DMS79 treated with DMSO at 0.1 percent for 48 hours (cell line): Measurements from ENCODE around the gene CD79B.
"Not testable (repeated sequence)": the region's sequence is repeated elsewhere in the genome, so short reads cannot be mapped to it uniquely, and the experiment has no call there.

Experiments
- DNase-seq: peaks from one replicate; lab custom pipeline; 2025; lab: John Stamatoyannopoulos, UW

The CD79B gene

GRCh38 chr17:63909586-63909985 lies 22.5 kb downstream of the CD79B start:
- DNase-seq = not testable (repeated sequence)

GRCh38 chr17:63907161-63907778 lies 24.9 kb downstream of the CD79B start:
- peak; percentile 1 for DNase-seq

DNA sequence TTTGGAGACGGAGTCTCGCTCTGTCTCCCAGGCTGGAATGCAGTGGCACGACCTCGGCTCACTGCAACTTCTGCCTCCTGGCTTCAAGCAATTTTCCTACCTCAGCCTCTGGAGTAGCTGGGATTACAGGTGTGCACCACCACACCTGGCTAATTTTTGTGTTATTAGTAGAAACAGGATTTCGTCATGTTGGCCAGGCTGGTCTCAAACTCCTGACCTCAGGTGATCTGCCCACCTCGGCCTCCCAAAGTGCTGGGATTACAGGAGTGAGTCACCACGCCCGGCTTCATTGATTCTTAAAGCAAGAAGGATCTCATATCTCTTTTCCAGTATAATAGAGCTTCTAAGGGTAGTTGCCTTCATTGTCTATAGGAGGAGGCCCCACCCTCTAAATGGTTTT lies 27.3 kb downstream of the CD79B start:
- not testable (repeated sequence) for DNase-seq

DNA sequence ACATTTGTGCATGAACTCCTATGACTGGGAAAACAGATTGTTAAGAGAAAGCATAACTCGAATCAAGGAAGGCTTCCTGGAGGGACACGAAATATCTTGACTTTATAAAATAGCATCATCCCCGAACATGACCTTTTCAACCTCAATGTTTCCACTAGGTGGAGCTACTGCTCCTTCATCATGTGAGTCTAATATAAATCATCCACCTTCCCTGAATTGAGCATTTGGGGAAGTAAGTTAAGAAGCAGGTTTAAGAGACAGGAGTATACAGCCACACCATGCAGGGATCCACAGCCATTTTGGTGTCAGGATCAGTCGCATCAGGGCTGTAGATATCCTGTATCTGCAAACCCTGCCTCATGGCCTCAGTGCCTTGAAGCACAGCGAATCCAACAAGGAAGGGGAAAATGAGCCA lies 28.3 kb downstream of the CD79B start:
- DNase-seq = not testable (repeated sequence)

DNA sequence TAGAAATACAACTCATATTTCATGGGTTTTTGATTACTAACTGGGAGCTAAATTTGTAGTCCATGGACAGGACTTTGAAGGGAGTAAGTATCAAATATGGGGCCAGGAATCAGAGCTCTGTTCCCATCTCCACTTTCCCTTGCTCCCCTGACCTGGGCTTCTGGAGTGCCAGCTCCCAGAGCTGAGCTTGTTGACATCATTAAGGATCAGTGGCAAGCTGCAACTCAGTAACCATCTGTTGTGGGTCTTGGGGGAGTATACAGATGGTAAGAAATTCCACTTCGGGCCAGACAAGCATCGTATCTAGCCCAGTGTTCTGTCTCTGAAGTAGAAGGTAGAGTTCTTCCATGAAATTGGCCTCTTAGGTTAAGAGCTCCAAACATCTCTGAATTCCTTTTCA lies 30.2 kb downstream of the CD79B start:
- not testable (repeated sequence) for DNase-seq

GRCh38 chr17:63898899-63899798 lies 33.0 kb downstream of the CD79B start:
- DNase-seq = not testable (repeated sequence)

DNA sequence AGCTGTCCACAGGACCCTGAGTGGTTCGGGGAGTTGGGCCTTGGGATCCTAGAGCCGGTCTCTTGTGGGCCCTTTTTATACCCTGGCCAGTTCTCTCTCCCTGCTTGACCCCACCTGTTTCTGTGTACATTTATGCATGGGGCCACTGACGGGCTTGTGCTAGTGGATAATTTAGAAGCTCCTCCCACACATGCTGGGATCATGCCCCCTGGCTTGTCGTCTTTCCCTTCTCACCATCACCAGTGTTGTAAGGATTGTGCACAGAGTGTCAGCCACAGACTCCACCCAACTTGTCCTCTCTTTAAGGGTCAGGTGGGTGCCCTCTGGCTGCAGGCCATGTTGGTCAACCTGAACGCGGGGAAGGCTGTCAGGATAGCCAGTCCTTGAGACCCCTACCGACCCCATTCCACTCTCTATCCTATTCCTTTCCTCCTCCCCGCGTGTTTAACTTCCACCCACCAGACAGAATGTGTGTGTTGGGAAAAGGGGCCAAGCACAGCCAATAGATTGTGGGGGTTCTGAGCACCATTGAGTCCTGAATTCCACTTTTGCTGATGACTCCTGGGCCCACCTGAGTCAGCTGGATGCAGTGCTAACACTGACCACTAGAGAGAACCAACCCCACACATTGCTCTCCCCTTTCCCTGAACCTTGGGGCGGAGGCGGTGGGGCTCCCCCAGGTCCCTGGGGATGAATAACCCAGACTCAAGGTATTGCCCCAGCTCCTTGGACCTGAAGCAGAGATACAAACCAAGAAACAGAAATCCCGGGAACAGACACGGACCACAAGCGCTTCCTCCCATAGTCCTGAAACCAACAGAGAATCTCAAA lies 35.4 kb downstream of the CD79B start, which contains the start of gene CSH1:
CSH1 (minus strand) TSS at position 51 of the 831 bp plus-strand sequence. CDS start 63 bp downstream, outside the sequence.
- not testable (repeated sequence) for DNase-seq

DNA sequence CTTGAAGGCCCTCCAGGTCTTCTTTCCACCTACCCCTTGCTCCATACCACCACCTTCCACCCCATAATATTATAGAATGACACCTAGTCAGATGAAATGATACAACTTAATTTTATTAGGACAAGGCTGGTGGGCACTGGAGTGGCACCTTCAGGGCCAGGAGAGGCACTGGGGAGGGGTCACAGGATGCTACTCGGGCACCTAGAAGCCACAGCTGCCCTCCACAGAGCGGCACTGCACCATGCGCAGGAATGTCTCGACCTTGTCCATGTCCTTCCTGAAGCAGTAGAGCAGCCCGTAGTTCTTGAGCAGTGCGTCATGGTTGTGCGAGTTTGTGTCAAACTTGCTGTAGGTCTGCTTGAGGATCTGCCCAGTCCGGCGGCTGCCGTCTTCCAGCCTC lies 37.3 kb downstream of the CD79B start:
- DNase-seq = not testable (repeated sequence)

GRCh38 chr17:63894021-63894420 lies 38.1 kb downstream of the CD79B start:
- not testable (repeated sequence) for DNase-seq

GRCh38 chr17:63892316-63893037 lies 39.7 kb downstream of the CD79B start:
- DNase-seq = not testable (repeated sequence)

GRCh38 chr17:63889026-63889848 lies 42.9 kb downstream of the CD79B start:
- not testable (repeated sequence) for DNase-seq

- DNase-seq = not testable (repeated sequence)
Measured at GRCh38 chr17:63885119-63885518, 47.0 kb downstream of the CD79B start.

DNA sequence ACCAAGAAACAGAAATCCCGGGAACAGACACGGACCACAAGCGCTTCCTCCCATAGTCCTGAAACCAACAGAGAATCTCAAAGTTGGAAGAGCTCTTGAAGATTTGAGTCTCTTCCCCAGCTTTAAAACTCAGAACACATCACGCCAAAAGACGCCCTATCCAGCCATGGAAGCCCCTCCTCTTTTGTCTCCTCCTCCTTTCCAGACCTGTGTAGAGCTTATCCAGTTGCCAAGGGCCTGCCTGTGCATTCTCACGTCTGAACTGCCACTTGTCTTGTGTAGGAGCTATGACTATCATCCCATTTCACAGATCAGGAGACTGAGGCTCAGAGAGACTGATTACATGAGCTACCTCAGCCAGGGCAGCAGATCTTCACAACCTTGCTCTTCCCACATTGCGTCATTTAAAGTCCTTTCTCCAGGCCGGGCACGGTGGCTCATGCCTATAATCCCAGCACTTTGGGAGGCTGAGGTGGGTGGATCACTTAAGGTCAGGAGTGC lies 49.5 kb downstream of the CD79B start:
- not testable (repeated sequence) for DNase-seq

DNA sequence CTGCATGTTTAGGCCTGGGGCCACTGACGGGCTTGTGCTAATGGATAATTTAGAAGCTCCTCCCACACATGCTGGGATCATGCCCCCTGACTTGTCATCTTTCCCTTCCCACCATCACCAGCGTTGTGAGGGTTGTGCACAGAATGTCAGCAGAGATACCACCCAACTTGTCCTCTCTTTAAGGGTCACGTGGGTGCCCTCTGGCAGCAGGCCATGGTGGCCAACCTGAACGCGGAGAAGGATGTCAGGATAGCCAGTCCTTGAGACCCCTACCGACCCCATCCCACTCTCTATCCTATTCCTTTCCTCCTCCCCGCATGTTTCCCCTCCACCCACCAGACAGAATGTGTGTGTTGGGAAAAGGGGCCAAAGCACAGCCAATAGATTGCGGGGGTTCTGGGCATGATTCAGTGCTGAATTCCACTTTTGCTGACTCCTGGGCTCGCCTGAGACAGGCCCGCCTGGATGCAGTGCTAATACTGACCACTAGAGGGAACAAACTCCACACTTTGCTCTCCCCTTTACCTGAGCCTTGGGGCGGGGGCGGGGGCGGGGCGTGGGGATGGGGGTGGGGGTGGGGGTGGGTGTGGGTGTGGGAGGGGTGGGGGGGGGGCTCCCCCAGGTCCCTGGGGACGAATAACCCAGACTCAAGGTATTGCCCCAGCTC lies 50.1 kb downstream of the CD79B start, which contains the start of gene GH2:
GH2 (minus strand) TSS at position 10 of the 667 bp plus-strand sequence. CDS start 143 bp downstream, outside the sequence.
- no peak for DNase-seq

- DNase-seq = not testable (repeated sequence)
Measured at GRCh38 chr17:63881337-63881736, 50.8 kb downstream of the CD79B start.

DNA sequence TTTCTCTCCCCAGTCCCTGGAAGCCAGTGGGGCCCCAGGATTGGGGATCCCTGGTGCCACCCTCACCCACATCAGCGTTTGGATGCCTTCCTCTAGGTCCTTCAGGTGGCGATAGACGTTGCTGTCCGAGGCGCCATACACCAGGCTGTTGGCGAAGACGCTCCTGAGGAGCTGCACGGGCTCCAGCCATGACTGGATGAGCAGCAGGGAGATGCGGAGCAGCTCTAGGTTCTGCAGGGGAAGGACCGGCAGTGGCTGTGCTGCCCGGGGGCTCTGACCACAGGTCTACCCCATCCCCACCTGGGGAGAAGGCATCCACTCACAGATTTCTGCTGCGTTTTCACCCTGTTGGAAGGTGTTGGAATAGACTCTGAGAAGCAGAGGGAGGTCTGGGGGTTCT lies 51.4 kb downstream of the CD79B start:
- no peak for DNase-seq
